Mucosa of gallbladder (tissue), 1 donor: Measurements from ENCODE around the gene MBNL2. TPM values are rescaled to one million over a fixed set of nuclear protein-coding genes. Genes with fewer than 3 reads are reported as not detected.

Experiments
- DNase-seq: peaks from one replicate; pipeline ENCODE4 v3.0.0-alpha.2; 2020; ENCODE audit warnings: low spot score
- total RNA-seq: library from RNA; stranded (reverse); gene quantifications from one replicate; pipeline ENCODE4 v1.2.1, GENCODE V29; 2021
- donor health status: DM: no; HTN: no; CAD: no.

The MBNL2 gene
- total RNA-seq, 1 donor from 2014 or later = 74.7 TPM

DNA sequence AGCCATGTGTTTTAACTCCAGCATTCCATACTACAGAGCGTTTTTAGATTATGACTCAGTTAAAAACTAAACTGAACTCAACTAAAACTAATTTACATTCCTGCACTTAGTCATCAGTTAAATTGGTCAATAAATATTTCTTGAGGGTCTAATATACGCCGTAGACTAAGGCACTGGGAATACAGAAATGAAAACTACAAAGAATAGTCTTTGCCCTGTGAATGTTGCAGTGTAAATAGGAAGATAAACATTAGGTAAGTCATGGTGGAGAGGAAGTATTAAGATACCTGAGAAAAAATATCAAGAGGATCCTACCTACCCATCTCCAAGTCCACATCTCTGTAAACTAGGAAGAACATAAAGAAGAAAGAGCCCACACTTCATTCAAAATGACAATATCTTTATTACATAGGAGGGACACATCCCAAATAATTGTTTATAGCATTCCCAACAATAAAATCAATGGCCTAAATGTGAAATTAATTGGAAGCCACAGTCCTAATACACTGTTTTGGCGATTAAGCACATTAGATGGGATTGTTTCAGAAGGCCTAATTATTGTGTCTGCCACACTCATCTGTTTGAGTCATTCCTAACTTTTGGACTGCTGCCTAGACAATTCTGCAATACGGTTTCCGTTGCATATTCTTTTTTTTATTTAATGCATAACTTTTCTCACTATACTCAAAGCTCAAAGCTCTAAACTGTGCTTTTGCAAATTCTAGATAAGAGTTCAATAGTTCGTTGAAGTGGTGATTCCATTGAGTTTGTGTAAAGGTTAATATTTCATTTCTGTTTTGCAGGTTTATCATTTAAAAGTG, 52.9 kb downstream of the MBNL2 start:
- no peak for DNase-seq

DNA sequence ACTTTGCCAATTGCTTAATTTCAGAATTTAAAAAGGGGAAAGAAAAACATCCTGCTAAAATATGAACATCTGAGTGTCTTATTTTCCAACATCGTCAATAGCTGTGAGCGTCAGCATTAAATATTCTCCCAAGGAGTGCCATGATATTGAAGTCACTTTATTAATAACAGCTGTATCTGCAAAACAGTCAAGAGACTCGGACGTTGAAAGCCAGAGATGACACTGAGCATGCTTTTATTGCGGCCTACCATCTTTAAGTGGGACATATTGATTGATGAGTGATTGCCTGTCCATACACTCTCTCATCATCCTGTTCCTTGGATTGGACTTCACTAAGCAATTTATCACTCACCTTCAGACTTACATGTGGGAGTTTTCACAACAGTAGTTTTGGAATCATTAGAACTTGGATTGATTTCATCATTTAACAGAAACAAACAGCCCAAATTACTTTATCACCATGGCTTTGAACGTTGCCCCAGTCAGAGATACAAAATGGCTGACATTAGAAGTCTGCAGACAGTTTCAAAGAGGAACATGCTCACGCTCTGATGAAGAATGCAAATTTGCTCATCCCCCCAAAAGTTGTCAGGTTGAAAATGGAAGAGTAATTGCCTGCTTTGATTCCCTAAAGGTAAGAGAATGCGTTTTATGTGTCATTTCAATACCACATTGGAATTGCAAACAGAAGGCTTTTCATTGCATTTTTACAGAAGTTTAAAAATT, 53.8 kb downstream of the MBNL2 start:
- DNase-seq = no peak

- DNase-seq = no peak
Observed at GRCh38 chr13:97276862-97277269, 54.7 kb downstream of the MBNL2 start.

- DNase-seq = no peak
Observed at GRCh38 chr13:97278435-97279411, 56.6 kb downstream of the MBNL2 start.

GRCh38 chr13:97279913-97280312, 57.8 kb downstream of the MBNL2 start:
- DNase-seq = no peak

DNA sequence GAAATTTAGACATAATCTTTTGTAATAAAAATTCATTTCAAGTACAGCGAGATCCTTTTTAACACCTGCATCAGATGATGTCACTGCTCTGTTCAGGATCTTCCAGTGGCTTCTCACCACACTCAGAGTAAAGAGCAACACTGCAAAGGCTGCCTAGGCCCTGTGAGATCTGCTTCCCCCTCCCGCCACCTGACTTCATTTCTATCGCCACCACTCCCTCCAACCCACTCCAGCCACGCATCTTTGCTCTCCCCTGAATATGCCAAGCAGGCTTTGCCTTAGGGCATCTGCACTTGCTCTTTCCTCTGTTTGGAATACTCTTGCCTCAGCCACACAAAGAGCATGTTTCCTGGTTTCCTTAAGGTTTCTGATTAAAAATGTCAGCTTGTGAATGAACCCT, 58.3 kb downstream of the MBNL2 start:
- no peak for DNase-seq

DNA sequence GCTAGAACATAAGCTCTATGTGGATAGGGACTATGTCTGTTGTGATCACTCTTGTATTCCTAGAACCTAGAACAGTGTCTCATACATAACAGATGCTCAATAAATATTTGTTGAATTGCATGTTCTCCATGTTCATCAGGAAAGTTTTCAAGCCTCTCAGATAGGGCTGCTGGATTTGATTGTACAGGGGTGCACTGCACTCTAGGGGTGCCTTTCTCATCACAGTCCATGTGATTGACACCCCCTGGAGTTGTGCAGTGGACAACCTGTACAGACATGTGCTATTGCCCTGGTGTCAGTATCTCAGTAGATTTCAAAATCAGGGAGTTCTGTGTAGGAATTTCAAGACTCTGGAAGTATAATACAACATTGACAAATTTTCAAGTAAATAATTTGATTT, 58.9 kb downstream of the MBNL2 start:
- DNase-seq = no peak

GRCh38 chr13:97282705-97283104, 60.6 kb downstream of the MBNL2 start:
- DNase-seq = no peak

DNA sequence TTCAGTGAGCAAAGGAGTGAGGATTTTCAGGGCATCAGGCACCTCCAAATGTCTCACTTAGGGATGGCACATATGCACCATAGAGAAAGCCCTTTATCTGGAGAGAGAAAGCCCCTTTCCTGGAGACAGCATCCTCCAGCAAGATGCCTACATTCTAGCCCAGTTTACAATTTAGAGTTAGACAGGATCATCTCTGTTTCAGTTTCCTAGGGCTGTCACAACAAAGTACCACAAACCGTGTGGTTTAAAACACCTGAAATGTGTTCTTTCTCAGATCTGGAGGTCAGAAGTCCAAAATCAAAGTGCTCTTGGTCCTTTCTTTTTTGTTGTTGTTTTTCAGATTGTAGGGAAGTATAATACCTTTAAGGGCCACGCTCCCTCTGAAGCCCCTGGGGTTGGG, 61.8 kb downstream of the MBNL2 start:
- no peak for DNase-seq

DNA sequence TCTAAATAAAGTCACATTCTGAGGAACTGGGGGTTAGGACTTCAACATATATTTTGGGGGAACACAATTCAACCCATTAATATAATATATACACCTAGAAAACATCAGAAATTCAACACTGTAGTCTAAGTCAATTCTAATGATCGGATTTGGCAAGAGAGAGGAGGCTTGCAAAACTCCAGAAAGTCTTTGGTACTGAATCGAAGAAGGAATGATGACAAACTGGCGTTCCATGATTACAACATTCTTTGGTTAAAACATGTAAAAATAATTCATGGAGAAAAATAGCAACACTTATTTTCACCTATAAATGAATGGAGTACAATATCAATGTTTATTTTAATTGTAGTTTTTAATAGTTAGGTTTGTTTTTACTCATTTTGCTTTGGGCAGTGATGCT, 62.4 kb downstream of the MBNL2 start:
- no peak for DNase-seq

DNA sequence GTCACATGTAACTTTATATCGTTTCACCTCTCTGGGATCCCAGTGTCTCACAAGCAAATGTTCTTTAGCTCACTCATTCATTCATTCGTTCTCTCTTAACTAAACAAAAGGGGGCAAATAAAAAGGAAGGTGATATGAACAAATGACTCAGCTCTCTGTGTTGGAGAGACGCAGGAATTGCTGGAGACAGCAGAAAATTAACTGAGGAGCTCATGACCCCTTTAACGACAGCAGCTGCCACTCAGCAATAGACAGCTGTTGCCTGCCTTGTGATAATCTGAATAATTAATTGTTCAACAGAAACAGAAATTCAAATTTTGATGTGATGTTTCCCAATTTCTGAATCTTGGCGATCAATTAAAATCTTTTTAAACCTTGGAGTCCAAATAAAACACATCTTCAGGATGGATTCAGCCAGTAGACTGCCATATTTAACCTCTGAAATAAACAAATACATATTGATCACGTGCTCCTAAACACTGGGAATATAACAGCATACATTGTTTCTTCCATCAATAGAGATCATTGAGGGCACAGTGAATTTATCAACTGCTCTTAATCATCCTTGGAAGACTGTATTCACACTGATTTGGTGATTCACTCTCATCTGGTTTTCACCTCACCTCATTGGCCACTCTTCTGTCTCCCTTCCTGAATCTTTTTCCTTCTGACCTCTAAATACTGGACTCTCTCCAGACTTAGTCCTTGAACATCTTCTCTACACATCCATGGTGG, 63.3 kb downstream of the MBNL2 start:
- DNase-seq = no peak

DNA sequence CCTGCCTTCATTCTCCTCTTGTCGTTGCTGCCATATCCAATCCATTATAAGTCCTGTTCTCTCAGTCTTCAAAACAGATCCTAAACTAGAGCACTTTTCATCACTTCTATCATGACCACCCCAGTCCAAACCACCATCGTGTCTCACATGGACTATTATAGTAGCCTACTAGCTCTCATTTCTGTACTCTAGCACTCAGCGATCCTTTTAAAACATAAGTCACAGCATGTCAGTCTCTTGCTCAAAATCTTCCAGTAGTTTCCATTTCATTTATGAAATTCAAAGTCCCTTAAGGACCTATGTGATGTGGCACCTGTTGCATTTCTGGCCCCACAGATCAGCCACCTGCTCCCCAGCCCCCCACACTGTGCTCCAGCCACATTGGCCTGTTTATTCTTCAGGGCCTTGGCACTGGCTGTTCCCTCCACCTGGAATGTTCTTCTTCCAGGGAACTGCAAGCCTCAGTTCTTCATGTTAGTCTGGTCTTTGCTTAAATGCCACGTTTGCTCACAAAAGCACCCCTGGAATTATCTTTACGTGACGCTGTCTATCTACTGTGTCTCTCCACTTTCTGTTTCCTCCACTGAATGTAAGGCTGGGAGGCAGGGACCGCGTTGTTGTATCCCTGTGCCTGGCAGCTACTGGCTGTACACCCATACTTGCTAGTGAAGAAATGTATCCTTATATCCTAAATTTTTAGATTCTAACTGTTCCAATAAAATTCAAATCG, 64.3 kb downstream of the MBNL2 start:
- no peak for DNase-seq

- no peak for DNase-seq
Observed at GRCh38 chr13:97287047-97287383, 64.9 kb downstream of the MBNL2 start.

GRCh38 chr13:97288486-97288900, 66.4 kb downstream of the MBNL2 start:
- DNase-seq = no peak

DNA sequence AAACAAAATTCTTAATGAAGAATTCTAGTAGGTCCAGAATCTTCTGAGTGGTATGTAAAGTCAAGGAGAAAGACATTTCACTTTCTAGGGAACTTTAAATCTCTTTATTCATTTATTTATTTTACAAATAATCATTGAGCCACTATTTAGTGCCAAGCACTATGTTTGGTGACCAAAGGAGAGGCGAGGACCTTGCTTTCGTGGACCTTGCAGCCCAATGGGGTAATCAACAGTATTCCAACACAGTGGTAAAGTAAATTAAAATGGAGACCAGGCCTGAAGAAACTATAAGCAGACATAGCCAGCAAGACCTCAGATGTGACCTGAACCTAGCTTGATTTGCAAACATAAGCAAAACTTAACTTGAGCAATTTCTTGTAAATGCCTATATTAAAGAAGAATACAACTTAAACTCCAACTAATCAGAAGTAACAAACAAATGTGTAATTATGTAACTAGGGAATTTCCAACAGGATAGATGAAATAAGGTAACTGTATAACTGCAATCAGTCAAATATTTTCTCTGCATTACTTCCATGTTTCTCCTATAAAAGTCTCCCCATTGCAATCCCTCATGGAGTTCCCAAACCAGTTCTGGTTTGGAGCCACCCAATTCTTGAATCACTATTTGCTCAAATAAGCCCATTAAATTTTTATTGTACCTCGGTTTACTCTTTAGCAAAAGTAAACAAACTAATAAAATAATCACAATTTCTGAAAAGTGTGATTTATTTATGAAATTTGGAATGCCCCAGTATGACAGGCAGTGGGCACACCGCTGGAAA, 67.6 kb downstream of the MBNL2 start:
- no peak for DNase-seq

- no peak for DNase-seq
Observed at GRCh38 chr13:97295283-97296182, 73.4 kb downstream of the MBNL2 start.

DNA sequence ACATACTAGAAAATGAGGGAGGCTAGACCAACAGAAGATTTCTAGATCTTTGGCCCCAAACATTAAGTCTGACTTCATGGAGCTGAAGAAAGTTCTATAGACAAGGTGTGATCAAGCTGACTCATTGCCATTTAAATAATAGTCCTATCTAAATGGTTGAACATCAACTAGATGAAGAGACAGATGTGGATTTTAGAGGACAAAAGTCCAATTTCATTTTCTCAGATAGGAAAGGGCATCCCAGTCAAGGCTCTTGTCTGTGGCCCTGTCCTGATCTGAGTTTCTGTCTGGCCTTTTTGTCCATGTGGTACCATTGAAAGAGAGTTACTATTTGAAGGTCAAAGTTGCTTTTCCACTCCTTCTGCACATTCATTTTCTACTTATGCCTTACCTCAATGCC, 74.6 kb downstream of the MBNL2 start:
- DNase-seq = no peak

GRCh38 chr13:97298816-97299215, 76.7 kb downstream of the MBNL2 start:
- no peak for DNase-seq

DNA sequence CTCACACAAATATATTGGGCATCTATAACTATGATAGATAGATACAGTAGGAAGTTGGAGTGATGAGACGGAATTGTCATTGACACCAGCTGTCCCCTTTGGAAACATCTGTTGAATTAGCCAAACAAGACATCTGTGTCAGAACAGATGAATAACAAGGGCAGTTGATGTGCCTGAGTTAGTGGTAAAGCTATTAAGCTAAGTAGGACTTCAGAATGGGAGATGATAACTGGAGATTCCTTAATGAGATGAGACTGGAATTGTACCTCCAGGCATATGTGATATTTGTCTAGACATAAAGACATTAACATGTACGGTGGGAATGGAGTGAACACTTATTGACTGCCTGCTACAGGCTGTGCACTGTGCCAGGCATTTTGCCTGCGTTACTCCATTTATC, 78.7 kb downstream of the MBNL2 start:
- no peak for DNase-seq
